ENCODE measurements around the gene FKBP7. TPM values are rescaled to one million over a fixed set of nuclear protein-coding genes. Genes with fewer than 3 reads are reported as not detected.
"Not testable (repeated sequence)": the region's sequence is repeated elsewhere in the genome, so short reads cannot be mapped to it uniquely, and the experiment has no call there.

Gene FKBP7
- total RNA-seq, 1 experiment from 2014 or later, result 49.4 TPM

DNA sequence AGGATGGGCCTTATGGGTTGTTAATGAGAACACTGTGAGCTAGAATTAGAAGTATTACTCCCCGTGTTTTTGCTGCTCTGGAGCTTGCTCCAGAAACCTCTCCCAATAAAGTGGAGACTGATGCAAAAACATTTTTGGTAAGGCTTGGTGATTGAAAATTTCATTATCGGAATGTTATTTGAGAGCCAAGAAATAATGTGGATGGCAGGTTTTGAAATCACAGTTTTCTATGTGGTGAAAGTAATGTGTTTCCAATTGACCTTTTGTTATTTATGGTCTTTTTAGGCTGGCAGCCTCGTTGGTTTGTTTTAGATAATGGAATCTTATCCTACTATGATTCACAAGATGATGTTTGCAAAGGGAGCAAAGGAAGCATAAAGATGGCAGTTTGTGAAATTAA is 7.0 kb upstream of the FKBP7 start:
- DNase-seq (ENCODE audit: low read depth), result no peak

DNA sequence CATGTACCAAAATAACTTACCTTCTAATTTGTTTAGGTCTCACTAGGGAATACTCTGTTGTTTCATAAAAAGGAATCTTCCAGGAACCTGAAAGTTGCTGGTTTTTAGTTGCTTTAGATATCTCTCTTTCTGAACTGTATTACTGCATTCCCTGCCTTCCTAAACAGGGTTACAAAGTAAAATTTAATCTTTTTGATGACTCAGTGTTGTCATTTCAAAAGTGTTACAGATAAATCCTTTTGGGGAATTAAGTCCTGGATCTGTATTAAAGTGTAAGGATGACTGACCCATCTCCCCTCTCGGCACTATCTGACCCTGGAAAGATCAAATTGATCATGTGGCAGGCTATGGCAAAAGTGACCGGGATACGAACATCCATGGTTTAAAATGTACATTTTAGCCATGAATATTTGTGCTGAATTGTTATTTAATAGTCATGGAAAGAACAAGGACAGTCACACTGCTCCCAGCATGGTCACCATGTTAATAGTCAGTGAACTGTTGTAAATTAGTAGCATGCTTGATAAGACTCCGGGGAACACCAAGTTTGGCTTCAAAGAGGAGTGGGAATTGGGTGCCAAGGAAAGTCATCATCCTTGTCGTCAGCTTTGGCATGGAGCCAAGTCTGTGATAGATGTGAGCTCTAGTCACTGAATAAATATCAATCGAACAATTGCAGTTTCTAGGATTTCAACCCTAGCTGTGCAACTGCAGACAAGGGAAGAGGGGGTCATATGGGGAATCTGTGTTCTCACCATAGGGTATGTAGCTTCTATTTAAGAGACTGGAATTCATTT is 6.0 kb upstream of the FKBP7 start:
- DNase-seq (ENCODE audit: low read depth), result peak; percentile 39

DNA sequence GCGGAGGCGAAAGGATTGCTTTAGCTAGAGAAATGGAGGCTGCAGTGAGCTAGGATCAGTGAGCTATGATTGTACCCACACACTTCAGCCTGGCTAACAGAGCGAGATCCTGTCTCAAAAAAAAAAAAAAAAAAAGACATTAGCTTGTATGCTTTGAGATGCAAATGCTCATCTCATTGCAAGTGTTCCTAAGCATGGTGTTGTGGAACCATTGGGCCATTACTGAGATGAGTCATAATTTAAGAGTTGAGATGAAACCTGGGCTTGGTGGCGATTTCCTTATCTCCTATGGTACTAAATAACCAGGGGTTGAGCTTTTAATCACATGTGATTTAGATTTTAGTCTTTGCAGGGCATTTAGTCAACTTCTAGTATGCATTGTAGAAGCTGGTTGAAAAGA is 4.0 kb upstream of the FKBP7 start:
- peak; percentile 28 for DNase-seq (ENCODE audit: low read depth)

DNA sequence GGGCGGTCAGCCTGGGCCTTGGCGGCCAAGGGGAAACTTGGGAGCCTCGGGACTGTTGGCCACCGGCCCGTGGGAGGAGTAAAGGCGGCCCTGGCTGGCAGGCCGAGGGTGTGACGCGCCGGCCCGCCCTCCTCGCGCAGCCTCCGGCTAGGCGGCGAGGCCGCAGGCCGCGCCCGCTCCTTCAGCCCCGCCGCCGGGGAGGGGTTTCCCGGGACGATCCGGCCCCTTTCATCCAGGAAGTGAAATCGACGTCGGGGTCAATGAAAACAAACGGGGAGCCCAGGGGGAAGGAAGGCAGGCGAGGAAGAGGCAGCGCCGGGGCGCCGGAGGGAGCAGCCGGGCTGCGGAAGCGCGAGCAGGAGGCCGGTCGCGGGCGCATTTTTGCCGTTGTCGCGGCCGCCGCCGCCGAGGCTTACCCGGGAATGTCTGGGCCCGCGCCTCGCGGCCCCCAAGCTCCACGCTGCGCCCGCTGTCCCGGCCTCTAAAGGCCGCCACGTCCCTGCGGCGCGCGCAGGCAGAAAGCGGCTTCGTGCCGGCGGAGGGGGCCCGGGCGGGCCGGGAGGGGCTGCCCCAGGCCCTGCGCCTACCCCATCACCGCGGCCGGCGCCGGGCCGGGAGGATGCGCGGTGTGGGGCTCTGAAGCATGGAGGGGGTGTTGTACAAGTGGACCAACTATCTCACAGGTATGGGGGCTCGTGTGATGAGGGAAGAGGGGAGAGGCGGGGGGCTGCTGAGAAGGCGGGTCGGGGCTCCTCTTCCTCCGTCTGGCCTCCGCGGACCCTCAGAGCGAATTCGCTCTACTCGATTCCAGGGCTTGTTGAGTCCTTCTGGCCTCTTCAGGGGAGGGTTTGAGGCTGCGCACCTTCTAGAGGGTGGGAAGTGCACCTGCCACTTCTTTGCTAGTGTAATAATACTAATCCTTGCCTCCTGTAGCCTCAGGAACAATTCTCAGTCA is 2.1 kb upstream of the FKBP7 start, which contains the start of gene PLEKHA3:
Gene PLEKHA3, plus strand, starts transcription at position 231 of the 955 bp plus-strand sequence. Its CDS starts 413 bp downstream, at position 644.
- DNase-seq (ENCODE audit: low read depth), result peak; percentile 96

DNA sequence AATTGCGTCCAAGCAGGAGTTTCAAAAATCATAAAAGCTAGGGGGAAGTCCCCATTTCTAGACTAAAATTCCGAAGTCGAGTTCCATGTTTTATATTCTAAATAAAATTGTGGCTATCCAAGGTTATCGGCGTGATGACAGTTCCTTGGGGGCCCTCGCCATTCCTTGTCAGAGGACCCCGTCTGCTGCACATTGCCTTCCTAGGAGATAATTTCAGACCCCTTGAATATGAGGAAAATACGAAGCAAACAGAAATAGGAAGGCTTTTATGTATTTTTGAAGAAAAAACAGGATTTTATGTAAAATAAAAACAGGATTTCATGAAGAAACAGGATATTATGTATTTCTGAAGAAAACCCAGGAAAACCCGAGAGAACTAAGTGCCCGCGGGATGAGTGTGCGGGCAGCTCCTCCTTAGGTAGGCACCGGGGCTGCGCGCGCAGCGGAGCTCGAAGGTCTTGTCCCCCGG is 1.4 kb upstream of the FKBP7 start:
- no peak for DNase-seq (ENCODE audit: low read depth)

DNA sequence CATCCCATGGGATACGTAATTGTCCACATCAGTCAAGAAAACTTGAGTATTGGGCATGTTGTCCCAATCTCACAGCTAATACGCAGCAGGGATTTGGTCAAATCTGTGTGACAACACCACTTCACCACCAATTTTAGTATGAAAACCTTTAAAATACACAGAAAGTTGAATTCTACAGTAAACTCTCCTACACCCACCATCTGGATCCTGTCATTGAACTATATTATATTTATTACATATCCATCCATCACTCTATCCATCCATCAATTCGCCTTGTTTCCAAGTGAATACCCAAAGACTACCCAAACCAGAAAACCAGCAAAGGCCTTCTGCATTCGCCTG is 846 bp upstream of the FKBP7 start:
- DNase-seq (ENCODE audit: low read depth), result no peak

DNA sequence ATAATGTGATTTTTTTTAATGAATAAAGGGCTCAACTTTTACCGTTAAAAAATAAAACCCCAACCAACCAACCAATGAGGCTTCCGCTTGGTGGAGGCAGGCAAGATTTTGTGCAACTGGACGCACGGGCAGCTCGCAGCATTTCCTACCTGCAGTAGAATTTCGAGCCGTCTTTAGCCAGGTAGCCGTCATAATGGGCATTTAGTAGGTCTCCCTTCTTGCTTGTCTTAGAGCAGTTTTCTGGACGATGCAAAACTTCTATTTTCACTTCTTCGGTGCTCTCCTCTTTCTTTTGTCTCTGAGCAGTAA is 316 bp downstream of the FKBP7 start:
- peak; percentile 33 for DNase-seq (ENCODE audit: low read depth)

DNA sequence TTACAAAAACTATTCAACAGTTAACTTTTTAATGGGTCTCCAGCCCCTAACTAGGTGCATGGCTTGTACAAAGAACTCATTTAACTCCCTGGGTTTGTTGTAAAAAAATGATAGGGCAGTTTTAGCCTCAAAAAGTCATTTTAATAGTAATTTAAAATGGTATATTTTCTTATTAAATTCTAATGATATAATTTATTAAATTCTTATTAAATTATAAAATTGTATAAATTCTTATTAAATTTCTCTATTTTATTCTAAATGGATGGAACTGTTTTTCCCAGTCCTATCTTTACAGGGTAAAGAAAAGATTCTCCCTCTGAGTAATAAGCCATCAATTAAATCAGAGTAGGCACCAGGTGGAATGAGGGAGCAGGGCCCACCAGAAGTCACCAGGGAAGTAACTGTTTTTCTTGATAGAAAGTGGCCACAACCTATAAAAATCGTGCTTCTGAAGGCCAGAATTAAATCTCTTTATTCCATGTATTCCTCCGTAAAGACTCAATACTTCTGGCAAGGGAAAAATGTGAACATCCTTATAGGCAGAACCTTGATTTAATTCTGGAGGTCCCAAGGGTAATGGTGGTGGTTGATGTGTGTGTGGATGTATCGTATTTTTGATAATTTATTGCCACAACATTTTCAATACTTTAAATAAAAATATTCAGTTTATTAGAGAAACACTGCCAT is 814 bp downstream of the FKBP7 start:
- no peak for DNase-seq (ENCODE audit: low read depth)

DNA sequence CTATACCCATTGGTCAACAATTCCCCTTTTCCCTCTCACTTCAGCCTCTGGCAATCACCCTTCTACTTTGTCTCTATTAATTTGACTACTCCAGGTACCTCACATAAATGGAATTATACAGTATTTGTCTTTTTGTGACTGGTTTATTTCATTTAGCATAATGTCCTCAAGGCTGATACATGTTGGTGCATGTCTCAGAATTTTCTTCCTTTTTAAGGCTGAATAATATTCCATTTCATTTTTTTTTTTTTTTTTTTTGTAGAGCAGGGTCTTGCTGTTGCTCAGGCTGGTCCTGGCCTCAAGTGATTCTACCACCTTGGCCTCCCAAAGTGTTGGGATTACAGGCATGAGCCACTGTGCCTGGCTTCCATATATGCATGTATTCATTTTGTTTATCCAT is 1.9 kb downstream of the FKBP7 start:
- DNase-seq (ENCODE audit: low read depth), result no peak

DNA sequence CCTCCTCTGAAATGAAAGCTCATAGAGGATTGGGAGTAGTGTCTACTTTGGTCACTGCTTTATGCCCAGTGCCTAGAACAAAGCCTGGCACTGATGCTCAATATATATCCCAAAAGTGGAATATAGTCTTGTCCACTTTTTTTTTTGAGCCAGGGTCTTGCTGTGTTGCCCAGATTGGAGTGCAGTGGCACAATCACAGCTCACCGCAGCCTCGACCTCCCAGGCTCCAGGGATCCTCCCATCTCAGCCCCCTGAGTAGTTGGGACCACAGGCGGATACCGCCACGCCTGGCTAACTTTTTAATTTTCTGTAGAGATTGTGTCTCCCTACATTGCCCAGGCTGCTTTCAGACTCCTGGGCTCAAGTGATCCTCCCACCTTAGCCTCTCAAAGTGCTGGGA is 3.8 kb downstream of the FKBP7 start:
- no peak for DNase-seq (ENCODE audit: low read depth)

DNA sequence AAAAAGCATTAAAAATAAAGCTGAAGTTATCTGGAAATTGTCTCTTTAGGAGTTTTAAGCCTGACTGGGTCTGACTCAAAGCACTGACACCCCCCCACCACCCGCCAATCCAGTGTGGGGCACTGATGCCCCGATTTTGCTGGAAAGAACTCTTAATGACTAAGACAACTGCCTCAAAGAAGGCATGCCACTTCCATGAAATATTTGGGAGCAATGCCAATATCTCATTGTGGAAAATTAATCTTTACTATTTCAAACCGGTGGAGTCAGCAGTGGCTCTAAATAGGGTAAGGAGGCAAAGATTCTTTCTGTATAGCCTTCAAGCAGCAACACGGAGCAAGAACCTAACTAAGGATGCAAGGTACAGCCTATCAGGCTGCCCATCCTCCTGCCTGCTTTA is 4.5 kb downstream of the FKBP7 start:
- peak; percentile 40 for DNase-seq (ENCODE audit: low read depth)

DNA sequence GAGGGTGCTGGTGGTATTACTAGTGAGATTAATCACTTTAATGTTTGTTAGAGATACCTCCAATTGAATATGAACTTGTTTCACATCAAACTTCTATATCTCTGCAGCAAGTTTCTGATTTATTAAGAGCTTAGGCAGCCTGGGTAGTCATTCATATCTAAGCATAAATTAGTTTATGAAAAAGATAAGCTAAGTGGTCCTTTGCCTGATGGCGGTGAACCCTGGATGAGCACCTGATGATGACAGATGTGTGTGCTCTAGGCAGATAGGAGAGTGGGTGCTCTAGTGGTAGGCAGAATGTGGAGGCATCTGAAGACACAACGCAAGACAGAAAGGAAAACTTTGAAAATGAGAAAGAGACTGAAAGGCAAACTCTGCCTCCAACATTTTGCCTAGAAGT is 5.0 kb downstream of the FKBP7 start:
- DNase-seq (ENCODE audit: low read depth), result no peak

DNA sequence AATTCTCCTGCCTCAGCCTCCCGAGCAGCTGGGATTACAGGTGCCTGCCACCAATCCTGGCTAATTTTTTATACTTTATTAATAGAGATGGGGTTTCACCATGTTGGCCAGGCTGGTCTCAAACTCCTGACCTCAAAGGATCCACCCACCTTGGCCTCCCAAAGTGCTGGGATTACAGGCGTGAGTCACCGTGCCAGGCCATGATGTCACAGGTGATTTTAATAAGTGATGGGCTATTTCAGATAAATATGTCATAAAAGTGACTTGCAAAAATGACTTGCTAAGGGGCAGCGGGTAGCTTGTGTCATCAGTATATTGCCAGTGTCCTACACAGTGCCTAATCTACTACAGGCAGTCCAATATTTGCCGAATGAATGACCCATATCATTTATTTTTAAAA is 7.1 kb downstream of the FKBP7 start:
- DNase-seq (ENCODE audit: low read depth), result not testable (repeated sequence)

DNA sequence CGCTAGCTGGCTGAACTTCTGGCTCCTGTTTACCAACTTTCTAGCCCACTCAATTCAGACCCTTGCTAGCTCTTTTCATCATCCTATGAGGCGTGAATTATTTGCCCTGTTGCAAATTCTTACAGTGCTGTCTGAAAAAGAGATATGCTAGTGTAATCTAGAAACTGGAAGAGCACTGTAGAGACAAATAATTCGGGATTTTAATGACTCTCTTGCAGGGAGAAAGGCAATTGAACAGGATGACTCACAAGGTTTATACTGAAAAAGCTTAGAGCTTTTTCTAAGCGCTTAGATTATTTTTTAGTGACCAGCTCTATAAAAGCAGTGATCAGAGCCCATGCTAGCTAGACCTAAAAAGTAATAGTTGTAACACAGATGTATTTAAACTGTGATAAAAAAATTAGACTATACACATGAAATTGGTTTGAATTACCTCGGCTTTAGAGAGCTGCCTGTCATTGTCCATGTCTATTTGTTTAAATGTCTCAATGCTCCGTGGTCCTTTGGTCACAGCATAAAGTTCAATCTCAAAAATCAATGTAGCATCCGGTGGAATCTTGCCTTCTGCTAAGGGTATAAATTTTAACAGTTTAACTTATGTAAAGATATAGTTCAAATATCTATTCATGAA is 9.1 kb downstream of the FKBP7 start:
- DNase-seq (ENCODE audit: low read depth), result no peak

DNA sequence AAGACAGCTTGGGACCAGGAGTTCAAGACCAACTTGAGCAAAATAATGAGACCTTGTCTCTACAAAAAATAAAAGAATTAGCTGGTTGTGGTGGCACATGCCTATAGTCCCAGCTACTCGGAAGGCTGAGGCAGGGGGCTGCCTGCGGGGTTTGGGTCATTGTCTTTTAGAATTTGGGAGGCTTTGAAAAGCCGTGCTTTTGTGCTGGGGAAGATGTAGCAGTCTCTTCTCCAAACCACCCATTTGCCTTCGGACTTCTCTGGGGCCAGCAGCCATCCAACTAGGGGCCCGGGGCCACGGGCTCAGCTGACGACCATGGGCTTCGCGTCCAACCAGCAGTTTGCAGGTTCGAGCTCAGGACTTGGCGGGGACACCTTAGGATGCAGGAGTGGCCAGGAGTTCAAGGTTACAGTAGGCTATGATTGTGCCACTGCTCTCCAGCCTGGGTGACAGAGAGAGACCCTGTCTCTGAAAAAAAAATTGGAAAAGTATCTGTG is 21.0 kb downstream of the FKBP7 start:
- DNase-seq (ENCODE audit: low read depth), result no peak

DNA sequence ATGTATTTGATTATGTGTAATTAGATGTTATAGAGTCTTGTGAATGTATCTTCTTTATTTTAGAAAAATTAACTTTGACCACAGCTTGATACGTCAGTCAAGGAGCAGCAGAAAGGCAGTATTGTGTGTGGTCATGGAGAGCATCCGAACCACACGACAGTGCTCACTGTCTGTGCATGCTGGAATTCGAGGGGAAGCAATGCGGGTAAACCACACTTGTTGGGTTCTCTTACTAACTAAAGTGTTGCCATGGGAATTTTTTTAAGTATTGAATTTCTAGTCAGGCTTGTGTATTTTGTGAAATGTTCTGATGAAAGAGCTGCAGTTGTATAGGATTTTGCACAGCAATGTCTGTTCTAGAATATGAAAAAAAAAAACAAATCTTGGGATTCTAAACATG is 22.5 kb downstream of the FKBP7 start:
- DNase-seq (ENCODE audit: low read depth), result peak; percentile 18

DNA sequence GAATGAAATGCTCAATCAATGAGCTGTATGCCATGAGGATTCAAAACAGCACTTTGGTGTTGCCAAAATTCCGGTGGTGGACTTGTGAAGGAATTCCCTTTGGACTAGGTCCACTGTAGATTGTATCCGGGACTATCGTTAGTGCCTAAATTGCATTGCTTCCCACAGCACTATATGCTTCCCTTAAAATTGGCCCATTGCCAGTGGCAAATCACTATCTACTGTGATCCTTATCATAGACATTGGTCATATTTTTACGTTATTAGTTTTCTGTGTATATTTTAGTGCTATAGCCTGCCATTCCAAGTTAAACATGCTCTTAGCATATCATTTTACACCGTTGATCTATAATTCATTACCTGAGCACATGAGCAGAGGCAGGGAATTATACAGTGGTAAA is 25.5 kb downstream of the FKBP7 start:
- DNase-seq (ENCODE audit: low read depth), result no peak

DNA sequence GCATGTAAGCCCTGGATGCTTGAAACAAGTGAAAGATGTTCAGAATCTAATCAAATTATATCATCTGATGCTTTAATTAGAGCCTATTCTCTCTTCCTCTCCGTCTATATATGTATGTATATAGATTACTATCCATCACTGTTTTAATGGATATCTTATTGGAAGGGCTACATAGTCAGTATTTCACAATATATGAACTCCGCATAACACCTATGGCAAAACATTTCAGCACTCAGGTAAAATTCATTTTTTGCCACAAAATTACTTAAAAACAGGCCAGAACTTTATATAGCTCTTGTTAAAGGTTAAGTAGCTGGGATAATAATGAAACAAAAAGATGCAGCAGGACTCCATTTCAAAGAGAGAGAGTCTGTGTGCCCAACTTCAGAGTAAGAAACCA is 26.1 kb downstream of the FKBP7 start:
- DNase-seq (ENCODE audit: low read depth), result no peak

DNA sequence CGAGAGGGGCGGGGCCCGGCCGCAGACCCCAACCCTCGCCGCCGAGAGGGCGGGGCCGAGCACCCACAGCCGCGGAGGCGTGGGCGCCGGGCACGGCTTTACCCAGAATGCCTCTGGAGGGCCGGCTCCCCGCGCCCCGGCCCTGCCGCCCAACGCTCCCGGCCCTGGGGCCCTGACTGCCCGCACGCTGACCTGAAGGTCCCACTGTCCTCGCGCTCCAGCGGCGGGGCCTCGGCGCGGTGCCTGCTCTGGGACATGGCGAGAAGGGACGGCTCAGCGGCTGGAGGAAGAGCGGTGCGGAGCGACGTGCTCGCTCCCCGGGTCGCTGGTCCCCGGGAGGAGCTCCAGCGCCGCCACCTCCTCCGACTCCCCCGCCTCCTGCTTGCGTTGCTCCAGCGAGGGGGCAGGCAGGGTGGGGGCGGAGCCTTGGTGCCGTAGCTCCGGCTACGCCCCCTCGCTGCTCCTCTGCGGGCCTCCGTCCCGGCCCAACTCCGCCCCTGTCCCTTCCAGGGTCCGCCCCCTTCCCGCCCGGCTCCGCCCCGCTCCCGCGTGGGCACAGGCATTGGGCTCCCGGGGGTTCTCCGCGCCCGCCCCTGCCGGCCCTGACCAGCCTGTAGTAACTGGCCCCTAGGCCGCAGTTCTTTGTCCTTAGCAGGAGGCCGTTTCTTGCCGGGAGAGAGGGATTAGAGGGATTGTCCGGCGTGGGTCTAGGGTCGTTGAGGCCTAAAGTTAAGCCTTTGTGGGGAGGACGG is 27.4 kb downstream of the FKBP7 start, which contains the start of the genes PJVK and PRKRA:
Gene PJVK, plus strand, starts transcription at position 605 of the 752 bp plus-strand sequence. CDS start 2,032 bp downstream, outside the sequence.
Gene PRKRA, minus strand, starts transcription at position 402 of the 752 bp plus-strand sequence. Its CDS starts 145 bp downstream, at position 257.
- peak; percentile 91 for DNase-seq (ENCODE audit: low read depth)

DNA sequence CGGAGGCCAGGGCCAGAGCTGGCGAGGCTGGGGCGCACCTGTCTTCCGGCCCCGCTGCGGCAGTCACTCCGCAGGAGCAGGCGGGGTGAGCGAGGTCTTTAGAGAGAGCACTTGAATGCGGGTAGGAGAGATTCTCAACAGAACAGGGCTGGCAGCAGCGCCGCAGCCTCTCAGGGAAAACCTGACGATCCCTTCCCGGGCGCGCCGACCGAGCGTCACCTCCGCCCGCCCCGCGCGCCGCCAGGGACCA is 28.0 kb downstream of the FKBP7 start:
- no peak for DNase-seq (ENCODE audit: low read depth)

All from M059J (cell line).